CD4-positive, alpha-beta T cell treated with Interleukin-15 for 4 hours (primary cell): ENCODE results near the gene FAM24B.
"Not testable (repeated sequence)": the region's sequence is repeated elsewhere in the genome, so short reads cannot be mapped to it uniquely, and the experiment has no call there.

Source experiments
- DNase-seq: peaks from one replicate; pipeline ENCODE4 v3.0.0-alpha.2; 2020; ENCODE audit warnings: low spot score

The FAM24B gene

GRCh38 chr10:122858042-122858441, 21.3 kb downstream of the FAM24B start:
- DNase-seq = not testable (repeated sequence)

- no peak for DNase-seq
Observed at GRCh38 chr10:122856902-122857301, 22.5 kb downstream of the FAM24B start.

- no peak for DNase-seq
Observed at GRCh38 chr10:122855745-122856144, 23.6 kb downstream of the FAM24B start.

- DNase-seq = no peak
Observed at GRCh38 chr10:122854648-122855047, 24.7 kb downstream of the FAM24B start.

- DNase-seq = no peak
Observed at GRCh38 chr10:122853665-122854313, 25.6 kb downstream of the FAM24B start.

- no peak for DNase-seq
Observed at GRCh38 chr10:122852261-122852660, 27.1 kb downstream of the FAM24B start.

DNA sequence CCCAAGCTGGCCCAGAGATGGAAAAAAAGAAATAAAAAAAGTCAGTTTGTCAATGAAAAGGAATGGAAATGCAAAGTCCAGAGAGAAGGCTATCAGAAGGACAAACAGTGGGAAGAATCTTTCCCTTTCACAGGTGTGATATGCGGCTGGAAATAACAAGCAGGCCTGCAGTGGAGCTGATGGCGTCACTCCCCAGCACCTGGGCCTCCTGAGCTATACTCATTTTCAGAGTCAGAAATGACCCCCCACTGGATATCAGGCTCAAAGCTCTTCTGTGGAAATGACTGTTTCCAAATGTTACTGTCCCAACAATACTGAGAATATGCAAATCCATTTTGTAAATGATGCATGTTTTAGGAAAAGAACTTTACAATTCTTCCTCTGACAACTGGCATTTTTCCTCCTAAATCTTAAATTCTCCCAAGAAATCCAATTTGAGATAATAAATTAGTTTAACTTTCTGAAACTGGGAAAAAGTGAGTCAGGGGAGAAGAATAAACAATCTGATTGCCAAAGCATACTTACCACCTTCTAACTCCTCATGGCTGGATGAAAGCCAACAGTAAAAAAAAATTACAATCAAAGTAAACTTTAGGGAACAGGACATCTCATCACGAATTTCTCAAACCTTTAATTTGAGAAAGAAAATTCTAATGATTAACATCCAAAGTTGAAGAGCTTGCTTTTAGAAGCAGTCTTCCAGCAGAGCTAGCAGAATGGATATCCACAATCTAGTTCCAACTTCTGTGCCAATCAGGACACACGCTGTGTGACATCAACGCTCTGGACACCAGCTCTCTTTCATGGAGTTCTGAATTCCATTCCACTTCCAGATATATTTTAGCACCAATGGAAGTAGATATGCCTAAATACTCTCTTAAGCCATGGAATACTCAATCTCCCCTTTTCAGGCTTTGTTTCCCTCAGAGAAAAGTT, 28.4 kb downstream of the FAM24B start:
- no peak for DNase-seq

GRCh38 chr10:122849900-122850605, 29.3 kb downstream of the FAM24B start:
- DNase-seq = no peak

GRCh38 chr10:122849090-122849489, 30.3 kb downstream of the FAM24B start:
- no peak for DNase-seq

DNA sequence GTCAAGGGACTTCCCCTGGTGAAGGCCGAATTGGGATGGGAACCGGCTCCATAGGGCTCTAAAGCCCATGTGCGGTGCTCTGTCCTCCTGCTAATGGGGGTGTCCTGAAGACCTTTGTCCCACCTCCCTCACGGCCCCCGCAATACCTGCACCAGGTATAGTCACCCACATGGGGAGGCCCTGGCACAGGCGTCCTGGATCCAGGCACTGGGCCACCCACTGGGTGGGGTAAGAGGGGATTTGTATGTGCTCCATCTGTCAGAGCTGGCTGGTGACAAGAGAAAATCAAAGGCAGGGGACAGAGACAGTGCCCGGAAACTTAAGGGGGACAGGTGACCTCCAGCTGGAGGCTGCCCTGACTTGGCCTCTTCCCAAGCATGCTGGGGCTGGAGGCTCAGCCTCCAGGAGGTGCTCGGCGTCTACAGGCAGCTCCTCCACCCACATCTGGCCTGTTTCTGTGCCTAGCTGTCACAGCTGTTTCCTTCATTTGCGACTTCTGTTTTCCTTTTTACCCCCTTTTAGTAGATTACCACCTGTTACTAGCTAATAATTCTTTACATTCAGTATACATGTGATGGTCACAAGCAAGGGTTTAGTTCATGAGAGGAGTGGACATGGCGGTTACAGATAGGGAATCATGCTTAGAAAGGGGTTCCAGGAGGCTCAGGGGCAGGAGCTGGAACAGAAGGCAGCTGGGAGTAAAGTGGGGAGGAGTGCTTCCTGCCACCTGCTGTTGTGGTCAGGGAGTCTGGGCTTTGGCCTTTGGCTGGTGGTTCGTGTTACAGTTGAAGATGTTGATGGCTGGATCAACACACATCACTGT, 31.4 kb downstream of the FAM24B start:
- DNase-seq = no peak

DNA sequence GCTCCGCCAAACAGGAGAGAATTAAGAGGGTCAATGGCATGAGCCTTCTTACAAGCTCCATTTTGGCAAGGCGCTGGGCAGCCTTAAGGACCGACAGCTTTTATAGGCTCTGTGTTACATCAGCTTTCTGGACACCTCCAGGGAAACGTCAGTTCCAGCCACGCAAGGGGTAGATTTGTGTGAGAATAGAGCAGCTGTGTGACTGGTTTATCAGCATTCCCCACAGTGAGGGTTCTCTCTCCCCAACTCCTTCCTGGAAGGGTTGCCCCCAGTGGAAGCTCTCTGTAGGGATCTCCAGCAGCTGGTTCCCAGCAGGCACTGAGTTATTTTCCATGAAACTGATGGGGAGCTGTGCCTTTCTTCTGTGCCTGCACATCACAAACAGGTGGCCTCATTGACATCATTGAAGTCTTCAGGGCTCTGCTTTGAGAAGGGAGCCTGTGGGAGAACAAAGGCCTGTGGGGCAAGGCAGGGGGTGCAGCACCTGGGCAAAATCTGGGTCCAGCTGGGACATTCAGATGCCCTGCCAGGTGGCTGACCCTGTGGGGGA, 33.5 kb downstream of the FAM24B start, which contains the start of gene CUZD1:
TSS of gene CUZD1 (minus strand) at position 75 of the 550 bp plus-strand sequence. CDS start at position 61, 14 bp downstream.
- no peak for DNase-seq

- DNase-seq = no peak
Observed at GRCh38 chr10:122844146-122844545, 35.2 kb downstream of the FAM24B start.

- DNase-seq = no peak
Observed at GRCh38 chr10:122841569-122841968, 37.8 kb downstream of the FAM24B start.

DNA sequence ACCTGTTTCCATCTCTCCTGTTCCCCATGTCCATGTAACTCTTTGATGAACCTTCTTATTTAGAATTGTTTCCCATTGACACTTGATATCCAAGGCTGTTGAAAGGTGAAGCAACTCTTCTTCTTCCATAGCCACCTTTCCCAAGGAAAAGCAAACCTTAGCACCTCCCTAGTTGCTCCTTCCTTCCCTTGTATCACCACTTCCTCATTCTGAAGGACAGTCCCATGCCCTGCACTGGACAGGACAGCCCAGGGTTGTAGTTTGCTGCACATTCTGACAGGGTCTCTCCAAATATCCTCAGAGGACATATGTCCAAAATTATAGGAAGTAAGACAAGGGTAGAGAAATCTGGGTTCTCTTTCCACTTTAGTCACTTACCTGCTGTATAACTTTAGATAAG, 39.9 kb downstream of the FAM24B start:
- no peak for DNase-seq

DNA sequence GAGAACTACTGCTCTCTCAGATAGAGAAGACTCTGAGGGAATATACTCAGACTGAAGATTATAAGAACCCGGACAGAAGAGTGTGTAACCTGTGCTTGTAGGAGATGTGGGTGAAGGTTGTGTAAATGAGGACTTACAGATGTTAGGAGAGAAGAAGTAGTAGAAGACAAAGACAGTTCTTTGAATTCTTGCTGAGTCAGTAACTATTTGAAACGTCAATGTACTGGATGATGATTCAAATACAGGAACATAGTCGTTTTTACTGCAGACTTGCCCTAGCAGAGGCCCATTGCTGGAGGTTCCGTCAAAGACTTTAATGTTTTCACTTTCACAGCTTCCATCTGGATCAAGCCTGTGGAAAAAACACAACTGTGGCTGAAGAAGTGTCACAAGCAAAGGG, 40.5 kb downstream of the FAM24B start:
- DNase-seq = no peak

DNA sequence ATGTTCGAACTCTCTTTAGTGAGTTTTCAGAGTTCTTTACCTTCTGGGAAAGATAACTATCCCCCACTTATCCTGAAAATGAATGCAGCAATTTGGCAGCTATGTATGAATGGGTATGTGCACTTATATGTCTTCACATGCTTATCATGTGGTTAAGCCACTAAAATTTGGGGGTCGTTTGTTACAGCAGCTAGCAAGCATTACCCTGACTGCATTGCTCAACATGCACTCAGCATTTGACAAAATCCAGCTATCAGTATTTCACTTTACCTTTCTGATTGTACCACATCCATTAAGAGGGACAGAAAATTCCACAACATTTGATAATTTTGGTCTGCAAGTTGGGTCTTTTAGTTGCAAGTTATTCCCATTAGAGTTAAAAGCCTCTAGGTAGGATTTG, 43.5 kb downstream of the FAM24B start:
- no peak for DNase-seq

- no peak for DNase-seq
Observed at GRCh38 chr10:122830965-122831353, 48.4 kb downstream of the FAM24B start.

DNA sequence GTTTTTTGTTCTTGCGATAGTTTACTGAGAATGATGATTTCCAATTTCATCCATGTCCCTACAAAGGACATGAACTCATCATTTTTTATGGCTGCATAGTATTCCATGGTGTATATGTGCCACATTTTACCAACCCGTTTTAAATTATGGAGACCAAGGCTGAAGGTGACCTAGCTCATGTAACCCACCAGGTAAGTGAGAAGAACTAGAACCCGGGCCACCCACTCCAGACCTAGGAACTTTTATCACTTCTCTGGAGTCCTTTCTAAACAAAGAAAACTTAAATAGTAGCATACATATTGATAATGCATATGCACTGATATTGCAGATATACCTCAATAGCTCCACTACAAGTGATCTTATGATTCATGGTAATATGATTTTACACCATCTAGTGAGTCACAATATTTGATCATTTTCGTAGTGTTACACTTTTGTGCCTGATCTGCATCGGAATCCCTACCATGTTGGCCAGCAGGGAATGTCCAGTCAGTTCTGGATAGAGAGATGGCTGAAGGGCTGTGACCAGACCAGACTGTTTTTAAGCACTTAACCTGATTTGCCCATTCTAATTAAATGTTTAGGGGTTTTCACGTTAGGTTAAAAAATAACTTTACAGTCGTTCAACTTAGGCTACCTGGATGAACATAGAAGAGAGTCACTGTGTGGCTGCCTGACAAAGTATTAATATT, 49.0 kb downstream of the FAM24B start:
- no peak for DNase-seq

GRCh38 chr10:122829454-122829853, 49.9 kb downstream of the FAM24B start:
- no peak for DNase-seq

DNA sequence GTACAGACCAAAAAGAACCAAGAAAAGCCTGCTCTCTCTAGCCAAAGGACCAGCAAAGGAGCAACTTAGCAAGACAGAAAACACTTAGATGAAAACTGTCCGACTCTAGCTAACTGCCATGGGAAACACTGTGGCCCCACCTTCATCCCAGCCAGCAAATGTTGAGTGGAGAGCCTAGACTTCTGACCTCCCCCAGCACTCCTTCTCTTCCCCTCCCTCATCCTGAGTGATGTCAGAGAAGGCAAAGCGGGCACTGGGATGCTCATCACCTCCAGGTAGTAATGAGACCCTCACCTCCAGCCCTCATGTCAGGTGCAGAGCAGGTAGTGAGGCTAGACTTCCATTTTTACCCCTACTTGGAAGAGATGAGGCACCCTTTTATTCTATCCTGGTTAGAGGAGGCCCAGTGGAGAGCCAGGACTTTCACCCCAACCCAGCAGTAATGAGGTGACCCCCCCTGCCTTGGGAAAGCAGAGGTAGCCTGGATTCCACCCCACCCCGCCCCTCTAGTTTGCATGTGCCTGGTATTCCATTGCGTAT, 50.6 kb downstream of the FAM24B start:
- no peak for DNase-seq

DNA sequence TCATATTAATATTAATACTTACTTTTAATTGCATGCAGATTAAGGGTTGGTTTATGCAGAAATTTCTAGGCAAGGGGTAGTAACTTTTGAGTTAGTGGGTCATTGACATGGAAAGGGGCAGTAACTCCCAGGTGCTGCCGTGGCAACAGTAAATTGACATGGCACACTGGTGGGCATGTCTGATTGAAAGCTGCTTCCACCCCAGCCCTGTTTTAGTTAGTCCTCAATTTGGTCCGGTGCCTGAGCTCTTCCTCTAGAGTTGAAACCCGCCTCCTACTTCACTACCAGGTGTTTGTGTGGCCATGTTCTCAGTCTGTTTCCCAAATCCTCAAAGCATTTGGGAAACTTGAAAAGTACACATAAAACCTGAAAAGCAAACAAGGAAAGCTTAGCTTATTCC, 52.1 kb downstream of the FAM24B start:
- no peak for DNase-seq
